ENCODE measurements around the gene ZNF281.

The ZNF281 gene

GRCh38 chr1:200384818-200385390, 24.9 kb downstream of the ZNF281 start:
- no peak for DNase-seq

GRCh38 chr1:200381256-200381984, 28.4 kb downstream of the ZNF281 start:
- DNase-seq = no peak

GRCh38 chr1:200380589-200381021, 29.2 kb downstream of the ZNF281 start:
- DNase-seq = no peak

DNA sequence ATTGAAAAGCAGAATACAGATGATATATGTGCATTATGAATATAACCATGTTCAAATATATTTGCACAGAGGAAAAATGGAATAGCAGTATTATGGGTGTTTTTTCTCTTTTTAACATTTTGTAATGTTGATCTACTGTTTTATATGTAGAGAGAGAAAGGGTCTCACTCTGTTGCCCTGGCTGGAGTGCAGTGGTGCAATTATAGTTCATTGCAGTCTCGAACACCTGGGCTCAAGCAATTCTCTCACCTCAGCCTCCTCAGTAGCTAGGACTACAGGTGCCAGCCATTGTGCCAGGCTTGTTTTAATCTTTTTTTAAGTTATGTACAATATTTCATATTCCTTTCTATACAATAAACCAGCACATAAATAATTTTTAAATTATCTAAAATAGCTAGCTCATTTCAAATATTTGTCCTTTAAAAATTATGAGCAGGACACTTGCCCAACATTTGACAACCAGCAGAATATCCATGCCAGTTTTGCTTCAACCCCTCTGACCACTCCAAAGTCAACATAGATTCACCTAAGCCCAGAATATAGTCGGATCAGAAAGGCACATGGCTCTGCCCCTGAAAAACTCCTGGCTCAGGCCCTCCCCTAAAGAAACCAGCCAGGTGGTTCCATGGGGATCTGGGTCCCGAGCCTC, 29.8 kb downstream of the ZNF281 start:
- no peak for DNase-seq

GRCh38 chr1:200379432-200379757, 30.4 kb downstream of the ZNF281 start:
- DNase-seq = no peak

- no peak for DNase-seq
Observed at GRCh38 chr1:200378096-200378495, 31.7 kb downstream of the ZNF281 start.

GRCh38 chr1:200376528-200376927, 33.3 kb downstream of the ZNF281 start:
- no peak for DNase-seq

GRCh38 chr1:200374569-200375295, 35.1 kb downstream of the ZNF281 start:
- no peak for DNase-seq

DNA sequence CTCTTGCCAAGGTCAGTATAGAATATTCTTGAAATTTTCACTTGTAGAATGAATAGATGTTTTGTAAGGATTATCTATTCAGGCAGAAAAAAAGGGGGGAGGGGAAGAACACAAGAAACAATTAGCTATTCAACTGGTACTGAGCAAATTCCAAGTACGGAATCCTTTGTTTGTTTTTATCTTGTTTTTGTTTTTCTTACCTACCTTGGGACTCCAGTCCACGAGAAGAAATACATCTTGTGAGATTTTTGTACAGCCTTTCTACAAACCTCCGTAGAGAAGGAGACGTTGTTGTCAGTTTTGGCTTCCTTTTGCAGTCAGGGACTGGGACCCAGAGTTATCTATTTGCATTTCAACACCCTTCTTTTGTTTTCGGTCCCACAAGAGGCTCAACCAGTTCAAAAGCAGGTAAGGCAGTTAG, 36.0 kb downstream of the ZNF281 start:
- no peak for DNase-seq

- DNase-seq = no peak
Observed at GRCh38 chr1:200372885-200373181, 37.0 kb downstream of the ZNF281 start.

GRCh38 chr1:200372095-200372884, 37.5 kb downstream of the ZNF281 start:
- no peak for DNase-seq

- DNase-seq = no peak
Observed at GRCh38 chr1:200369706-200370105, 40.1 kb downstream of the ZNF281 start.

DNA sequence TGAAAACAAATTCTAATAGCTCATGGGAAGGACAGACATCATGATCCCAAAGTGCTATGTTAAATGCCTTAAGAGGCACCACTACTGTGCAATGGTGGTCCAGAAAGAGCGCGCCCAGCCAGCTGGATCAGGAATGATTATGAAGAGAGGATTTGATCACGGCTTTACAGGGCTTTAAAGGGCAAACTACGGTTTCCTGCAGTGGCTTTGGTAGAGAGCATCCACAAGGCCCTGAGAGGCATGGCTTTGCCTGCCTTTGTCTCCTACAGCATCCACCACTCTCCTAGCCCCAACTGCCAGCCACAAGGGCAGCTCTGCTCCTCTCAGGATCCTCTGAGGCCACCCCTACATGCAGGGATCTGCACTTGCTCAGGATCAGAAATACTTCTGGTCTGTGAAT, 40.7 kb downstream of the ZNF281 start:
- DNase-seq = no peak

- DNase-seq = no peak
Observed at GRCh38 chr1:200368556-200368955, 41.3 kb downstream of the ZNF281 start.

- DNase-seq = no peak
Observed at GRCh38 chr1:200367841-200368534, 41.8 kb downstream of the ZNF281 start.

- no peak for DNase-seq
Observed at GRCh38 chr1:200366577-200367253, 43.1 kb downstream of the ZNF281 start.

GRCh38 chr1:200365897-200366426, 43.9 kb downstream of the ZNF281 start:
- no peak for DNase-seq

- no peak for DNase-seq
Observed at GRCh38 chr1:200364831-200365230, 45.0 kb downstream of the ZNF281 start.

GRCh38 chr1:200364091-200364759, 45.6 kb downstream of the ZNF281 start:
- no peak for DNase-seq

GRCh38 chr1:200363264-200363933, 46.4 kb downstream of the ZNF281 start:
- DNase-seq = no peak

Data from NCI-H1930 (cell line).